ENCODE data around the gene MAD1L1. TPM values are rescaled to one million over a fixed set of nuclear protein-coding genes. Genes with fewer than 3 reads are reported as not detected.

Gene MAD1L1
- total and polyA plus RNA-seq, 2 of the 4 experiments (the other 2 are of a cell fraction): 29.0 to 40.9 TPM

- Histone ChIP-seq H3K4me1 (ENCODE audit: control insufficient read depth, insufficient read depth, low read length) (no peaks in the 10 kb centered on the region), H2AK9ac (replicated peaks; ENCODE audit: low read depth, low read length, poor library complexity) (no peak overlapping the region), H4K91ac (ENCODE audit: insufficient read depth, low read depth, low read length) (no peak overlapping the region), H3K79me1 (ENCODE audit: low read depth in 1 of 2, low read length in 2 of 2) (no peaks in the 10 kb centered on the region; a peak in 1 of 4 replicates), H3K14ac (replicated peaks; ENCODE audit: low read depth, low read length) (no peak overlapping the region), H3K4me2 (ENCODE audit: low read depth, low read length) (no peak overlapping the region), H4K8ac (ENCODE audit: low read depth in 2 of 2, low read length in 2 of 2) (no peak overlapping the region), H2BK20ac (ENCODE audit: low read depth, low read length) (no peak overlapping the region), H2BK120ac (ENCODE audit: low read depth, low read length) (no peak overlapping the region), H2BK15ac (ENCODE audit: low read depth, low read length) (no peak overlapping the region), H2AFZ (replicated peaks; ENCODE audit: low read length, poor library complexity) (no peak overlapping the region), H3K27me3 (ENCODE audit: control insufficient read depth, insufficient read depth, low read length) (no peaks in the 10 kb centered on the region), H3K9ac (ENCODE audit: low read depth, low read length) (no peak overlapping the region), H3K18ac (ENCODE audit: low read depth, low read length) (no peak overlapping the region), H4K5ac (ENCODE audit: low read depth, low read length) (no peak overlapping the region), H3K9me1 (ENCODE audit: insufficient read depth, low read length) (0 out of 2 replicates have a peak, but pooled peaks cover 4% of the 10 kb centered on the region), H3K4ac (ENCODE audit: low read depth, low read length) (no peak overlapping the region), H2BK5ac (ENCODE audit: low read depth, low read length, poor library complexity, severe bottlenecking) (no peak overlapping the region), H3K9me3 (ENCODE audit: control insufficient read depth, insufficient read depth, low read length) (no peaks in the 10 kb centered on the region), H3K23ac (ENCODE audit: low read depth, low read length) (no peak overlapping the region), H4K20me1 (ENCODE audit: insufficient read depth, low read length) (peaks cover 11% of the 10 kb centered on the region), H3K56ac (ENCODE audit: extremely low read depth, insufficient read depth, low read length) (no peak overlapping the region), H2AK5ac (ENCODE audit: low read depth, low read length) (no peak overlapping the region), H3K4me3 (ENCODE audit: insufficient read depth, low read depth, low read length) (no peak overlapping the region), H3K27ac (ENCODE audit: insufficient read depth, low read length) (no peak overlapping the region), H3K36me3 (ENCODE audit: control insufficient read depth, insufficient read depth, low read length) (peaks cover 15% of the 10 kb centered on the region)
- intact Hi-C loops (cut with micrococcal nuclease): no loop called here
- BruUV-seq (replicated peaks): no TSS peak
- dilution Hi-C loops (cut with HindIII; ENCODE audit: low sequenced_read_pairs, unreplicated experiment): no loop called here
- POLR2A ChIA-PET (ENCODE audit: unreplicated experiment): no interaction called here
- DNase-seq: no peak
- WGBS, 2 experiments (ENCODE audit: extremely low coverage in 2 of 2, insufficient read length in 1 of 2): 86% methylated on average over 12 of the region's 21 CpGs; no CpG with 5 or more reads in 1 of the 2 experiments
- in situ Hi-C loops (cut with MboI; ENCODE audit: low sequenced_read_pairs): no loop called here
- CTCF ChIA-PET: no interaction called here
- no peak for ATAC-seq (ENCODE audit: low read depth)
- TF ChIP-seq, protein P1, sequence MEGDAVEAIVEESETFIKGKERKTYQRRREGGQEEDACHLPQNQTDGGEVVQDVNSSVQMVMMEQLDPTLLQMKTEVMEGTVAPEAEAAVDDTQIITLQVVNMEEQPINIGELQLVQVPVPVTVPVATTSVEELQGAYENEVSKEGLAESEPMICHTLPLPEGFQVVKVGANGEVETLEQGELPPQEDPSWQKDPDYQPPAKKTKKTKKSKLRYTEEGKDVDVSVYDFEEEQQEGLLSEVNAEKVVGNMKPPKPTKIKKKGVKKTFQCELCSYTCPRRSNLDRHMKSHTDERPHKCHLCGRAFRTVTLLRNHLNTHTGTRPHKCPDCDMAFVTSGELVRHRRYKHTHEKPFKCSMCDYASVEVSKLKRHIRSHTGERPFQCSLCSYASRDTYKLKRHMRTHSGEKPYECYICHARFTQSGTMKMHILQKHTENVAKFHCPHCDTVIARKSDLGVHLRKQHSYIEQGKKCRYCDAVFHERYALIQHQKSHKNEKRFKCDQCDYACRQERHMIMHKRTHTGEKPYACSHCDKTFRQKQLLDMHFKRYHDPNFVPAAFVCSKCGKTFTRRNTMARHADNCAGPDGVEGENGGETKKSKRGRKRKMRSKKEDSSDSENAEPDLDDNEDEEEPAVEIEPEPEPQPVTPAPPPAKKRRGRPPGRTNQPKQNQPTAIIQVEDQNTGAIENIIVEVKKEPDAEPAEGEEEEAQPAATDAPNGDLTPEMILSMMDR (conservative IDR thresholded peaks at IDR 0.05; ENCODE audit: low read depth, low read length): no peak
- no peak for TF ChIP-seq POLR2A (IDR thresholded peaks at IDR 0.05; ENCODE audit: low read depth, low read length)
- TF ChIP-seq FOS (IDR thresholded peaks at IDR 0.05; ENCODE audit: low read depth, low read length): no peak
- TF ChIP-seq MAFK (IDR thresholded peaks at IDR 0.05; ENCODE audit: low read depth, low read length): no peak
Measured at GRCh38 chr7:2140216-2141020, 92.3 kb downstream of the MAD1L1 start.
